PC-9 (cell line): ENCODE data around the gene PTPRM.

ENCODE experiments used
- CTCF ChIP-seq: fragments of 200-600 bp; sonication (generic); conservative IDR thresholded peaks from 2 replicates; pipeline ENCODE4 v1.6.1; 2017; ENCODE audit warnings: mixed run types, antibody characterized with exemption, mild to moderate bottlenecking, moderate library complexity
- EZH2 ChIP-seq: fragments of 200-600 bp; sonication (generic); IDR thresholded peaks from 2 replicates; pipeline ENCODE4 v1.8.0; 2017; ENCODE audit warnings: antibody characterized with exemption, low read depth

DNA sequence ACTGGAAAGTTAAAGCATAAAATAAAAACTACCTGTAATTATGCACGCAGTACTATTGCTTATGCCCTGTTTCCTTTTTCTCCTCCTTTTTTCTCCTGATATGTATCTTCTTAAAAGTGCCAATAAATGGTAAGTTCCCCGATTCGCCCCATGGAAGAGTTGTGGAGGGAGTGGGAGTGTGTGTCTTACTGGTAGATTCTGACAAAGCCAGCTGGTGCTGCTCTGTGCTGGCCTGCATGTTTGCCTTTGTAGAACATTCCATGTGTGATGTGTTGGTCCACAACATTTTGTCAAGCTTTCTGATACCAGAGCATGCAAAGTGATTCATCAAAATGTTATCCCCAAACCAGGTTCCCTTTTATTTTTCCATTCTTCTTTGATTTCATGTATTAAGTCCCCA, 685.3 kb downstream of the PTPRM start:
- TF ChIP-seq EZH2 (no peak), CTCF (no peak)
